K562 (cell line): ENCODE measurements around the gene DTX3.

Experiments
- CTCF ChIP-seq, 3 experiments: IDR thresholded peaks in 2 of 3; conservative IDR thresholded peaks in 1 of 3; 2 replicates each; pipeline ENCODE4 v1.5.1; 2011 to 2012; ENCODE audit warnings: low read length in 3 of 3, mild to moderate bottlenecking in 3 of 3, control low read depth in 2 of 3, improper control_type of control experiment in 1 of 3, inconsistent platforms in 1 of 3, low read depth in 1 of 3, mixed read lengths in 1 of 3, moderate library complexity in 1 of 3; ENCODE audit not compliant: insufficient read depth in 2 of 3
- IRF1 ChIP-seq: sonication (generic); formaldehyde crosslinking; IDR thresholded peaks from 2 replicates; pipeline ENCODE4 v1.8.0; 2022; ENCODE audit warnings: missing genetic modification reagents, mild to moderate bottlenecking, borderline replicate concordance
- KLF6 ChIP-seq: fragments of 250-450 bp; sonication (Bioruptor Pico); IDR thresholded peaks from 2 replicates; pipeline ENCODE4 v1.4.0; 2020; ENCODE audit warnings: mild to moderate bottlenecking, moderate library complexity, borderline replicate concordance
- POLR2A ChIP-seq: fragments of 450-650 bp; conservative IDR thresholded peaks from 2 replicates; pipeline ENCODE4 v1.6.1; 2016
- SIRT6 ChIP-seq: IDR thresholded peaks from one replicate; pipeline ENCODE4 v1.6.1; 2012; ENCODE audit warnings: low read depth, mild to moderate bottlenecking, control low read depth, inconsistent platforms, low read length, moderate library complexity
- ZBTB43 ChIP-seq: sonication (generic); formaldehyde crosslinking; IDR thresholded peaks from 2 replicates; pipeline ENCODE4 v1.8.0; 2023; ENCODE audit warnings: mild to moderate bottlenecking, missing genetic modification reagents
- ZNF280A ChIP-seq: fragments of 450-650 bp; IDR thresholded peaks from 2 replicates; pipeline ENCODE4 v1.6.1; 2018; ENCODE audit warnings: mild to moderate bottlenecking, low read depth; ENCODE audit not compliant: partially characterized antibody

GRCh38 chr12:57564178-57564740 lies 40.4 kb upstream of the DTX3 start:
- no peak for TF ChIP-seq SIRT6
- no peak for TF ChIP-seq CTCF (IDR thresholded peaks at IDR 0.05 in 2 of 3, conservative IDR thresholded peaks at IDR 0.05 in 1 of 3; ENCODE audit: insufficient read depth in 2 of 3, low read depth in 1 of 3, low read length in 3 of 3)
- no peak for TF ChIP-seq IRF1
- TF ChIP-seq KLF6 (CRISPR knock-in tag): no peak
- TF ChIP-seq ZNF280A: no peak
- no peak for TF ChIP-seq POLR2A
- no peak for TF ChIP-seq ZBTB43
